IPS DF 4.7 (cell line): ENCODE measurements around the gene KCNC4.

Source experiments
- DNase-seq: peaks from one replicate; pipeline ENCODE4 v3.0.0-alpha.2; 2013; ENCODE audit warnings: low spot score; ENCODE audit errors: extremely low read depth

The KCNC4 gene

GRCh38 chr1:110209715-110210603 is at the start of gene KCNC4:
Gene KCNC4, plus strand, starts transcription at chr1:110210314. Its CDS starts 1,186 bp downstream, at chr1:110211500.
- DNase-seq = no peak

GRCh38 chr1:110160538-110161100 is 49.5 kb upstream of the KCNC4 start:
- no peak for DNase-seq

GRCh38 chr1:110161165-110161564 is 48.9 kb upstream of the KCNC4 start:
- no peak for DNase-seq

- no peak for DNase-seq
These were observed 48.3 kb upstream of the KCNC4 start for GRCh38 chr1:110161849-110162248.

GRCh38 chr1:110163591-110163990 is 46.5 kb upstream of the KCNC4 start:
- no peak for DNase-seq

GRCh38 chr1:110164725-110165350 is 45.3 kb upstream of the KCNC4 start:
- DNase-seq = no peak

- DNase-seq = no peak
These were observed 44.3 kb upstream of the KCNC4 start for GRCh38 chr1:110165761-110166231.

- DNase-seq = no peak
These were observed 43.3 kb upstream of the KCNC4 start for GRCh38 chr1:110166861-110167260.

- no peak for DNase-seq
These were observed 39.1 kb upstream of the KCNC4 start for GRCh38 chr1:110170766-110171733.

- DNase-seq = no peak
These were observed 38.1 kb upstream of the KCNC4 start for GRCh38 chr1:110172001-110172400.

- DNase-seq = no peak
These were observed 36.5 kb upstream of the KCNC4 start for GRCh38 chr1:110173466-110174105.

GRCh38 chr1:110174961-110175360 is 35.2 kb upstream of the KCNC4 start:
- no peak for DNase-seq

GRCh38 chr1:110176299-110176956 is 33.7 kb upstream of the KCNC4 start:
- DNase-seq = no peak

GRCh38 chr1:110177775-110178174 is 32.3 kb upstream of the KCNC4 start:
- DNase-seq = no peak

GRCh38 chr1:110183642-110184167 is 26.4 kb upstream of the KCNC4 start:
- DNase-seq = no peak

- DNase-seq = no peak
These were observed 25.7 kb upstream of the KCNC4 start for GRCh38 chr1:110184446-110184845.

- DNase-seq = no peak
These were observed 24.9 kb upstream of the KCNC4 start for GRCh38 chr1:110185181-110185580.

- DNase-seq = no peak
These were observed 23.6 kb upstream of the KCNC4 start for GRCh38 chr1:110186558-110186957.

GRCh38 chr1:110187139-110187890 is 22.8 kb upstream of the KCNC4 start:
- DNase-seq = no peak
